ENCODE results near the gene RBMS3. TPM values are rescaled to one million over a fixed set of nuclear protein-coding genes. Genes with fewer than 3 reads are reported as not detected.

RBMS3 gene
- total and polyA plus RNA-seq, 2 of the 13 experiments (the other 11 are each of a cell fraction or from before 2014, with no cell fraction given) = not detected

DNA sequence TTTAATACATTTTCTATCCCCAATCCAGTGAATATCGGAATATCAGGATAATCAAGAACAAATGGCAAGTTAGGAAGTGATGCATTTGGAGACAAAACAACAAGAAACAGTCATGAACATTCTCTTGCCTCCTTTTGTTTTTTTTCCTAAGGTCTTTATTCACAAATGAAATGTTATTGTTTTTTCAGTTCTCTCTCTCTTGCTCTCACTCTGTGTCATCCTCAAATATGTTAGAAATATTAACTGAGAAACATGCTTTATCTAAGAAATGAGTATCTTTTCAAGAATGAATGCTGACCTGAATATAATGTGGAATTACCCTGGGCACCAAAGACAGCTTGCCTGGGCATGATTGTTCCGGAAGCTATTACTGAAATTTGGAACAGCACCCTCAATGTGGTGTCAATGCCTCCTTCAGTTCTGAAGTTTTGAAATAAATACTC is 51.3 kb downstream of the RBMS3 start:
- TF ChIP-seq SP4 (CRISPR knock-in tag; IDR thresholded peaks at IDR 0.05) (no peak), MEF2D (CRISPR knock-in tag; IDR thresholded peaks at IDR 0.05) (no peak), AKAP8 (CRISPR knock-in tag; IDR thresholded peaks at IDR 0.05) (no peak)
- no TSS peak for BruUV-seq (replicated peaks)
- no peaks in the 10 kb centered on the region for H3K9me3 ChIP-seq (ENCODE audit: low read length)
- ChIA-PET POLR2A (no interaction called here), CTCF (ENCODE audit: low intra/inter-chr PET ratio, low total read pairs) (no interaction called here)
- no peak overlapping the region for H2AFZ ChIP-seq (ENCODE audit: low read length)
- ATAC-seq (no peak), FAIRE-seq (no peak), DNase-seq (ENCODE audit: low spot score) (no peak)
- in situ Hi-C loops (cut with HindIII; ENCODE audit: extremely low pct_ligation_motif_present, low pct_unique_long_range_greater_than_20kb) = no loop called here
- no peaks in the 10 kb centered on the region for H3K36me3 ChIP-seq (replicated peaks in 1 of 2; ENCODE audit: control insufficient read depth in 1 of 2, insufficient read depth in 2 of 2, low read length in 2 of 2)
- H3K4me1 ChIP-seq (ENCODE audit: insufficient read depth, low read length) = no peaks in the 10 kb centered on the region
- no peaks in the 10 kb centered on the region for H4K20me1 ChIP-seq (ENCODE audit: insufficient read depth, low read length)
- H3K79me2 ChIP-seq (ENCODE audit: insufficient read depth, low read length) = no peaks in the 10 kb centered on the region
- H3K27me3 ChIP-seq (ENCODE audit: control insufficient read depth in 1 of 2, insufficient read depth in 2 of 2, low read length in 2 of 2) = no peaks in the 10 kb centered on the region
- H3K4me3 ChIP-seq (replicated peaks in 1 of 3; ENCODE audit: insufficient read depth in 1 of 3, low read depth in 2 of 3, low read length in 3 of 3) = no peak overlapping the region
- H3K9ac ChIP-seq (ENCODE audit: insufficient read depth, low read depth, low read length) = no peak overlapping the region
- WGBS (ENCODE audit: low lambda C conversion rate) = 0% methylated on average over 2 of the region's 2 CpGs
- intact Hi-C loops (cut with micrococcal nuclease; ENCODE audit: unreplicated experiment) = no loop called here
- H3K4me2 ChIP-seq (ENCODE audit: low read depth, low read length) = no peak overlapping the region
- no peak overlapping the region for H3K27ac ChIP-seq (ENCODE audit: extremely low read length, insufficient read depth, low read length)

DNA sequence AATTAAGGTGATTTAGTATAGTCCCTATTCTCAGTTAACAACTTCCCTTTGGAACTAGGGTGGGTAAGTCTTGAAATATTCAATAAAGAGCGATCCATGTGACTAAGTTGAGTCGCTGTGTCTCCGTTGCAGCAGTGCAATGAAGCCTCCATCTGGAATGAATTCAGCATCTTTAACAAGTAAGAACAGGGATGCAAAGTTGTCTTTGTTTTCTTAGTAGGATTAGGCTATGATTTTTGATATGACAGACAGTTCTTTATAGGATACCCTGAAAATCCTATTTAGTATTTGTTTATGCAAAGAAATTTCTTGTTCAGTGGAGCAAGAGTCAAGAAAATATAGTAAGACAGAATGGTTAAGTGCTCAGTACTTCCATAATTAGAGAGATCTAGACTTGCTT is 52.7 kb downstream of the RBMS3 start:
- H3K4me2 ChIP-seq (ENCODE audit: low read depth, low read length) = no peak overlapping the region
- no peaks in the 10 kb centered on the region for H3K27me3 ChIP-seq (ENCODE audit: control insufficient read depth in 1 of 2, insufficient read depth in 2 of 2, low read length in 2 of 2)
- H3K4me3 ChIP-seq (replicated peaks in 1 of 3; ENCODE audit: insufficient read depth in 1 of 3, low read depth in 2 of 3, low read length in 3 of 3) = no peak overlapping the region
- no peaks in the 10 kb centered on the region for H3K79me2 ChIP-seq (ENCODE audit: insufficient read depth, low read length)
- H3K36me3 ChIP-seq (replicated peaks in 1 of 2; ENCODE audit: control insufficient read depth in 1 of 2, insufficient read depth in 2 of 2, low read length in 2 of 2) = no peaks in the 10 kb centered on the region
- ChIA-PET POLR2A (no interaction called here), CTCF (ENCODE audit: low intra/inter-chr PET ratio, low total read pairs) (no interaction called here)
- in situ Hi-C loops (cut with HindIII; ENCODE audit: extremely low pct_ligation_motif_present, low pct_unique_long_range_greater_than_20kb) (no loop called here), intact Hi-C loops (cut with micrococcal nuclease; ENCODE audit: unreplicated experiment) (no loop called here)
- no peaks in the 10 kb centered on the region for H3K9me3 ChIP-seq (ENCODE audit: low read length)
- H3K9ac ChIP-seq (ENCODE audit: insufficient read depth, low read depth, low read length) = no peak overlapping the region
- H3K27ac ChIP-seq (ENCODE audit: extremely low read length, insufficient read depth, low read length) = no peak overlapping the region
- no TSS peak for BruUV-seq (replicated peaks)
- ATAC-seq (no peak), FAIRE-seq (no peak), DNase-seq (ENCODE audit: low spot score) (no peak)
- no peak overlapping the region for H2AFZ ChIP-seq (ENCODE audit: low read length)
- WGBS (ENCODE audit: low lambda C conversion rate) = 24% methylated on average over 3 of the region's 3 CpGs
- H3K4me1 ChIP-seq (ENCODE audit: insufficient read depth, low read length) = no peaks in the 10 kb centered on the region
- no peaks in the 10 kb centered on the region for H4K20me1 ChIP-seq (ENCODE audit: insufficient read depth, low read length)
- TF ChIP-seq ZNF484 (CRISPR knock-in tag; IDR thresholded peaks at IDR 0.05; ENCODE audit: borderline replicate concordance, low read depth) = no peak
- TF ChIP-seq MXD3 (CRISPR knock-in tag; IDR thresholded peaks at IDR 0.05) = no peak
